GM12892 (cell line): ENCODE data around the gene TRIM3.

Source experiments
- POLR2A ChIP-seq: IDR thresholded peaks from 2 replicates; pipeline ENCODE4 v1.6.1; 2011; ENCODE audit warnings: low read depth, low read length, control low read depth
- POLR2AphosphoS5 ChIP-seq: IDR thresholded peaks from 2 replicates; pipeline ENCODE4 v1.6.1; 2011; ENCODE audit warnings: low read depth, low read length, control low read depth
- TAF1 ChIP-seq: IDR thresholded peaks from 2 replicates; pipeline ENCODE4 v1.6.1; 2011; ENCODE audit warnings: low read depth, mild to moderate bottlenecking, control low read depth, low read length, borderline replicate concordance

- TF ChIP-seq POLR2AphosphoS5, result no peak
- TF ChIP-seq TAF1, result no peak
- no peak for TF ChIP-seq POLR2A
These were observed 70.2 kb downstream of the TRIM3 start for GRCh38 chr11:6403539-6403938.
